Tibial artery (tissue), 4 donors: ENCODE data around the gene SLC6A9.

ENCODE experiments used
- DNase-seq, 2 donors: peaks; one replicate each; pipeline ENCODE4 v3.0.0-alpha.2; 2019
- H3K27ac ChIP-seq, 2 donors: fragments of 200-600 bp; sonication (generic) in 1 of 2; 1 replicate in 1 of 2; 2 replicates in 1 of 2; pipeline ENCODE4 v1.5.1; 2018 to 2019; ENCODE audit warnings: mild to moderate bottlenecking in 1 of 2
- H3K27me3 ChIP-seq, 2 donors: fragments of 200-600 bp; sonication (generic) in 1 of 2; one replicate each; pipeline versions ENCODE4 v1.5.1 to v1.6.0; 2016 to 2019
- H3K36me3 ChIP-seq, 3 donors: fragments of 200-600 bp; sonication (generic) in 2 of 3; one replicate each; pipeline ENCODE4 v1.5.1; 2016 to 2019; ENCODE audit warnings: mild to moderate bottlenecking in 2 of 3
- H3K4me1 ChIP-seq, 4 donors: fragments of 200-600 bp; sonication (generic) in 2 of 4; 1 replicate in 3 of 4; 2 replicates in 1 of 4; pipeline ENCODE4 v1.5.1; 2016 to 2019
- H3K4me3 ChIP-seq, 2 donors: fragments of 200-600 bp; sonication (generic) in 1 of 2; 1 replicate in 1 of 2; 2 replicates in 1 of 2; pipeline ENCODE4 v1.5.1; 2018 to 2019; ENCODE audit warnings: mild to moderate bottlenecking in 2 of 2
- H3K9me3 ChIP-seq, 3 donors: fragments of 200-600 bp; sonication (generic) in 1 of 3; one replicate each; pipeline ENCODE4 v1.5.1; 2016 to 2019
- CTCF ChIP-seq, 2 experiments: fragments of 200-600 bp in 1 of 2; fragments of 450-650 bp in 1 of 2; IDR thresholded peaks; one replicate each; pipeline ENCODE4 v1.5.1; 2017 to 2019; ENCODE audit warnings: antibody characterized with exemption in 2 of 2, mild to moderate bottlenecking in 1 of 2, moderate library complexity in 1 of 2
- intact Hi-C: fragments of 100-400 bp; cut with DNase I; formaldehyde crosslinking; loops from one replicate; pipeline ENCODE4 v1.15.0; 2023; ENCODE audit warnings: low total_unique reads

Gene SLC6A9

GRCh38 chr1:43965316-43965715 is 65.9 kb downstream of the SLC6A9 start:
- H3K4me1 ChIP-seq, result peaks cover 0 to 6% (median 3%) of the 10 kb centered on the region in 4 donors
- no peak for DNase-seq
- H3K27ac ChIP-seq, result no peak overlapping the region
- H3K27me3 ChIP-seq, result no peaks in the 10 kb centered on the region
- peaks cover 0 to 70% (median 53%) of the 10 kb centered on the region in 3 donors for H3K36me3 ChIP-seq
- TF ChIP-seq CTCF (IDR thresholded peaks at IDR 0.05), result no peak
- no peaks in the 10 kb centered on the region for H3K9me3 ChIP-seq
- intact Hi-C loops, result no loop called here
- no peak overlapping the region for H3K4me3 ChIP-seq

DNA sequence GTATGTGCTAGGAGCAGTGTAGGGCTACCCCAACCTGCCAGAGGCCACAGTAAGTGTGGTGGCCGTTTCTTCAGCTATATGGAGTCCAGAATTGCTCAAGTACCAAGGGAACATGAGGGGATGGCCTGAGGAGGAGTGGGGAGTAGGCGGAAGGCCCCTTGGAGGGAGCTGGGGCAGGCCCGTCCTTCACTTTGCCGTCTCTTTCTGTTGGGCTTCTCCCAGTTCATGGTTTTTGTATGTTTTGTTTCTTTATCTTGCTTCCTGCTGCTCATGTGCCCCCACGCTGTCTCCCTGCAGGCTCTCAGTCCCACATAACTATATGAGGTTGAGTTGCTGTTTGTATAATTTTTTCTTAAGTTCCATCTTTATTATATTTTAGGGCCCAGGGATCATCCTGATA is 67.4 kb downstream of the SLC6A9 start:
- intact Hi-C loops, result no loop called here
- Histone ChIP-seq H3K4me1 (no peaks in the 10 kb centered on the region), H3K36me3 (peaks cover 9 to 84% (median 67%) of the 10 kb centered on the region in 3 donors), H3K27me3 (no peaks in the 10 kb centered on the region), H3K9me3 (no peaks in the 10 kb centered on the region), H3K27ac (no peak overlapping the region), H3K4me3 (no peak overlapping the region)
- TF ChIP-seq CTCF (IDR thresholded peaks at IDR 0.05), result no peak
- no peak for DNase-seq

- no peak for TF ChIP-seq CTCF (IDR thresholded peaks at IDR 0.05)
- intact Hi-C loops, result no loop called here
- no peak for DNase-seq
- H3K27me3 ChIP-seq, result no peaks in the 10 kb centered on the region
- no peaks in the 10 kb centered on the region for H3K9me3 ChIP-seq
- H3K27ac ChIP-seq, result no peak overlapping the region
- H3K4me1 ChIP-seq, result no peaks in the 10 kb centered on the region
- no peak overlapping the region for H3K4me3 ChIP-seq
- H3K36me3 ChIP-seq, result peaks cover 17 to 93% (median 76%) of the 10 kb centered on the region in 3 donors
These were observed 68.3 kb downstream of the SLC6A9 start for GRCh38 chr1:43963006-43963405.

GRCh38 chr1:43962324-43962723 is 68.9 kb downstream of the SLC6A9 start:
- intact Hi-C loops, result no loop called here
- no peak overlapping the region for H3K4me3 ChIP-seq
- TF ChIP-seq CTCF (IDR thresholded peaks at IDR 0.05), result no peak
- no peaks in the 10 kb centered on the region for H3K27me3 ChIP-seq
- no peak for DNase-seq
- H3K27ac ChIP-seq, result no peak overlapping the region
- H3K4me1 ChIP-seq, result no peaks in the 10 kb centered on the region
- no peaks in the 10 kb centered on the region for H3K9me3 ChIP-seq
- peaks cover 23 to 96% (median 78%) of the 10 kb centered on the region in 3 donors for H3K36me3 ChIP-seq

- H3K27ac ChIP-seq, result no peak overlapping the region
These were observed 69.6 kb downstream of the SLC6A9 start for GRCh38 chr1:43961692-43962091.

More at GRCh38 chr1:43961692-43962091, 69.6 kb downstream of the SLC6A9 start:
- no peak for TF ChIP-seq CTCF (IDR thresholded peaks at IDR 0.05)
- intact Hi-C loops, result no loop called here
- Histone ChIP-seq H3K36me3 (peaks cover 30 to 96% (median 82%) of the 10 kb centered on the region in 3 donors), H3K4me1 (no peaks in the 10 kb centered on the region), H3K9me3 (no peaks in the 10 kb centered on the region), H3K4me3 (no peak overlapping the region), H3K27me3 (no peaks in the 10 kb centered on the region)
- no peak for DNase-seq
